AG04449 (cell line): Measurements from ENCODE around the gene MAPRE2.

Source experiments
- CTCF ChIA-PET: fragments of 350-600 bp; formaldehyde crosslinking; extraction: SDS; loops from one replicate; lab custom pipeline; 2021; ENCODE audit warnings: antibody characterized with exemption; lab: Yijun Ruan, JAX
- POLR2A ChIA-PET: fragments of 400-600, 350-600 bp; formaldehyde crosslinking; extraction: SDS; loops from one replicate; lab custom pipeline; 2020; ENCODE audit warnings: antibody characterized with exemption, inconsistent platforms; lab: Yijun Ruan, JAX
- DNase-seq: peaks from one replicate; pipeline ENCODE4 v3.0.0-alpha.2; 2010; ENCODE audit warnings: low read depth, low spot score
- H3K4me3 ChIP-seq: 2 replicates; pipeline ENCODE4 v1.5.1; 2011; ENCODE audit warnings: low read depth, mild to moderate bottlenecking, control low read depth, low read length
- TF ChIP-seq, protein P1 (sequence below): IDR thresholded peaks from one replicate; pipeline ENCODE4 v1.5.1; 2011; ENCODE audit warnings: mild to moderate bottlenecking, moderate library complexity, low read length, control low read depth, inconsistent platforms; ENCODE audit not compliant: insufficient read depth; ENCODE audit errors: missing control alignments

MAPRE2 gene

DNA sequence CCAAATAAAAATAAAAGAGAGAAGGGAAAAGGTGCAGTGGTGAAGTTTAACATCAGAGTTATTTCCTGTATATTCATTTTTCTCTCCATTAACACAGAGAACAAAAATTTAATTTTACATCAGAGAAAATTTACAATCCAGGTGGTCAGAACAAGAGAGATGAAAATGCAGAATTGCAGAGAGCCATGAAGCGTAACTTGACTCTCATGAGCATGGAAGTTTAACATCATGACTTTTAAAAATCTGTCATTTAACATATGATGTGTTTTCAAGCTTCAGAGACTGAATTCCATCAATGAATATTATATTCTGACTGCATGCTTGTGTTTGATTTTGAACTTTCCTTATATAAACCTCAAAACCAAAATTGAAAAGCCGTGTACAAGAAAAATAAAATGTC is 120.3 kb downstream of the MAPRE2 start:
- no peak for DNase-seq
- H3K4me3 ChIP-seq, result no peak overlapping the region
- CTCF ChIA-PET, result no interaction called here
- POLR2A ChIA-PET, result no interaction called here
- TF ChIP-seq, protein P1, sequence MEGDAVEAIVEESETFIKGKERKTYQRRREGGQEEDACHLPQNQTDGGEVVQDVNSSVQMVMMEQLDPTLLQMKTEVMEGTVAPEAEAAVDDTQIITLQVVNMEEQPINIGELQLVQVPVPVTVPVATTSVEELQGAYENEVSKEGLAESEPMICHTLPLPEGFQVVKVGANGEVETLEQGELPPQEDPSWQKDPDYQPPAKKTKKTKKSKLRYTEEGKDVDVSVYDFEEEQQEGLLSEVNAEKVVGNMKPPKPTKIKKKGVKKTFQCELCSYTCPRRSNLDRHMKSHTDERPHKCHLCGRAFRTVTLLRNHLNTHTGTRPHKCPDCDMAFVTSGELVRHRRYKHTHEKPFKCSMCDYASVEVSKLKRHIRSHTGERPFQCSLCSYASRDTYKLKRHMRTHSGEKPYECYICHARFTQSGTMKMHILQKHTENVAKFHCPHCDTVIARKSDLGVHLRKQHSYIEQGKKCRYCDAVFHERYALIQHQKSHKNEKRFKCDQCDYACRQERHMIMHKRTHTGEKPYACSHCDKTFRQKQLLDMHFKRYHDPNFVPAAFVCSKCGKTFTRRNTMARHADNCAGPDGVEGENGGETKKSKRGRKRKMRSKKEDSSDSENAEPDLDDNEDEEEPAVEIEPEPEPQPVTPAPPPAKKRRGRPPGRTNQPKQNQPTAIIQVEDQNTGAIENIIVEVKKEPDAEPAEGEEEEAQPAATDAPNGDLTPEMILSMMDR, result no peak

DNA sequence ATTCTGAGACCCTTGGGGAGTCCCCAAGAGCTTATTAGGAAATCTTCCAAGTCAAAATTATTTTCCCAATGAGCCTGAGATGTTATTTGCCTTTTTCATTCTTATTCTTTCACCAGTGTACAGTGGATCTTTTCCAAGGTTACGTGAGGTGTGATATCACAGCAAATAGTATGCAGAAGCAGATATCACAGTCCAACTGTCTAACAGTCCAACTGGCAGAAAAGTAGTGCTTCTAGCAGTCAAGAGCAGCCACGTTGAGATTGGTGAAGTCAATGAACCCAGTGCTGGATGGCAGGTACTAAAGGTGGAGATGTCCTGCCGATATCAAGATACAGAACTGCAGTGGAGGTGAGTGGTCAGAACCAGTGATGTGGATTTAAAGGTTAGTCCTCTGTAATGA is 120.7 kb downstream of the MAPRE2 start:
- TF ChIP-seq, protein P1, result no peak
- H3K4me3 ChIP-seq, result no peak overlapping the region
- POLR2A ChIA-PET, result no interaction called here
- CTCF ChIA-PET, result interaction anchor here (1.2 kb wide), 1 partner anchor 155 kb away, joined by 5 read pairs; no protein-coding TSS in a partner anchor
- no peak for DNase-seq

DNA sequence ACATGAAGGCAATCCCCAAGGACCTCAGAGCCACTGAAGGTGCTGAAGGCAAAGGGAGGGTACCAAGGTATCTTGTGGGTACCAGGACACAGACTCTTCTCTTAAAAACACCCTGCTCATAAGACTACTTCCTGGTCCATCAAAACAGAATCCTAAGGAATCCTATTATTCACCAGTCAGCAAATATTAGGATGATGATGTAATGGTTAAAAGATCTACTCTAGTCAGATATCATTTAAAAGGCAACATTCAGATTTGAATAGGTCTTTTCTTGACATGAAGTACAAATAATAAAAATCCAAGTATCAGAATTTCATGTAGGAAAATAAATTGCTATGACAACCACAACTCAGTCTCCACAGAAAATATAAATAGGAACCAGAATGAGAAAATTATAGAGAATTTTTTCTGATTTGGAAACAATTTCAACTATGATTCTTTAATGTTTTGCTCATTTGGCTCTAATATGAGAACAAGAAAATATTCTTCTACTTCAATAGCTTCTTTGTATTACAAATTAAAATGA is 121.9 kb downstream of the MAPRE2 start:
- POLR2A ChIA-PET, result no interaction called here
- CTCF ChIA-PET, result interaction anchor here (1.2 to 1.9 kb wide), 2 partner anchors 18 to 156 kb away, joined by 5 read pairs; no protein-coding TSS in a partner anchor
- TF ChIP-seq, protein P1, result no peak

DNA sequence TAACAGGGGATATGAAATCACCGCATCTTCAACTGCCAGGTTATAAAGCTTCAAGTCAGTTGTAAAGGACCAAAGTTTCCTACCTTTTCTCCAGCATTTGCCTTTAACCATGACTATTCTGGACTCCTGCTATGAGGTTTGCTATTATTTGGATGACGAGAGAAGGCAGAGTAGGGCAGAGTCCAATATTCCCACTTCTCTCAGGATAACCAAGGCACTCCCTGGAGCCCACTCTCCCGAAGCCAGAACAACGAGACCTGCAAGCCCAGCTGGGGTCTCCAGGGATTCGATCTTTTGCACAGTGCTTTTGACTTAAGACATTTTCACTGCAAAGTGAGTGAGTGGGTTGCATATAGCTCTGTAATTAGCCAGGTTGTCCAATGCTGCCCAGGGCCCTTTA is 122.5 kb downstream of the MAPRE2 start:
- POLR2A ChIA-PET, result no interaction called here
- no peak overlapping the region for H3K4me3 ChIP-seq
- DNase-seq, result no peak
- CTCF ChIA-PET, result interaction anchor here (1.2 to 1.9 kb wide), 2 partner anchors 19 to 22 kb away, joined by 3 to 5 read pairs; no protein-coding TSS in a partner anchor
- TF ChIP-seq, protein P1, result no peak

More for the DNA sequence above, 121.9 kb downstream of the MAPRE2 start:
- no peak for DNase-seq
- no peak overlapping the region for H3K4me3 ChIP-seq

DNA sequence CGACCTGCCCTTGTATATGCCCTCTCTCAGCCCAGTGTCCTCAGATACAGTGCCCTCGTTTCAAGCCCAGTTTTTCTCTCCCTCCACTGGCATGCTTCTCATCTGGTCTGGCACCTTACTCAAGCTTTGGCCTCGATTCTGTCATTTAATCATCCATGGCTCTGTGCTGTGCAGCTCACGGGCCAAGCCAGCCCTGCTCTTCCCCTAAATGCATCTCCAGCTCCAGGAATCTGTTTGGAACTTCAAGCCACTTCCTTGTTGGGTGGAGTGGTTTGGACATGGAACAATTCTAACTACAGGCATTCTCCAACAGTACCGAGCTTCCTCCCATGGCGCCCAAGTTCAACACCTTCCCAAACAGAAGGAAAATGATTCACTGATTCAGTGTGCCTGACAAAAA is 122.9 kb downstream of the MAPRE2 start:
- H3K4me3 ChIP-seq, result no peak overlapping the region
- CTCF ChIA-PET, result interaction anchor here (1.2 to 1.9 kb wide), 2 partner anchors 19 to 22 kb away, joined by 3 to 5 read pairs; no protein-coding TSS in a partner anchor
- TF ChIP-seq, protein P1, result no peak
- POLR2A ChIA-PET, result no interaction called here
- DNase-seq, result no peak

DNA sequence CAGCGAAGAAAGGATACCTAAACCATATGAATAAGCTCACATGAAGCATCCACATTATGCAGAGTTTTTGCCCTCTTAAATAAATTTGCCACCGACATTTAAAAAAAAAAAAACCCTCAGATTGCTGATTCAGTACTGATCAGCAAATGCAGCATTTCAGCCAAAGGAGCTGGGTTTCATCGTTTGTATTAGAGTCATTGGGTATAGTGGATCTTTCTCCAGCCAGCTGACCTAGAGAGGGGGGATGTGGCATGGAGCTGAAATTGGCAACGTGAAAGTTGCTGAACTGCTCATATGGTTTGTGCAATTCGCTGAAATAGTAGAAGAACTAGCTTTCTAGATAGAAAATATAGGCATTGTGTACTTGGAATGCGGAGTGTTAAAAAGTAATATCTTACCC is 126.1 kb downstream of the MAPRE2 start:
- ChIA-PET POLR2A (interaction anchor here (0.7 kb wide), 1 partner anchor 123 kb away, joined by 4 read pairs; the partner anchor contains the start of gene ZSCAN30), CTCF (interaction anchor here (0.9 kb wide), 1 partner anchor 23 kb away, joined by 3 read pairs; no protein-coding TSS in a partner anchor)
- TF ChIP-seq, protein P1, result no peak
- no peak overlapping the region for H3K4me3 ChIP-seq
- DNase-seq, result no peak
